HAP-1 (cell line): Measurements from ENCODE around the gene NOA1.
"Not testable (repeated sequence)": the region's sequence is repeated elsewhere in the genome, so short reads cannot be mapped to it uniquely, and the experiment has no call there.

Experiments
- DNase-seq, 2 experiments: peaks; one replicate each; pipeline ENCODE4 v3.0.0-alpha.2; 2016 to 2020; ENCODE audit warnings: low spot score in 2 of 2
- H3K27me3 ChIP-seq: fragments of 250-450 bp; sonication (Bioruptor Pico); 2 replicates; pipeline ENCODE4 v1.5.1; 2020; ENCODE audit warnings: low read depth, mild to moderate bottlenecking, moderate library complexity
- H3K36me3 ChIP-seq: fragments of 250-450 bp; sonication (Bioruptor Pico); replicated peaks from 2 replicates; pipeline ENCODE4 v1.5.1; 2020; ENCODE audit warnings: mild to moderate bottlenecking
- H3K4me1 ChIP-seq: fragments of 250-450 bp; sonication (Bioruptor Pico); 2 replicates; pipeline ENCODE4 v1.5.1; 2020; ENCODE audit warnings: mild to moderate bottlenecking
- H3K4me3 ChIP-seq: fragments of 250-450 bp; sonication (Bioruptor Pico); 2 replicates; pipeline ENCODE4 v1.5.1; 2020; ENCODE audit warnings: mild to moderate bottlenecking, moderate library complexity
- H3K9me3 ChIP-seq: fragments of 250-450 bp; sonication (Bioruptor Pico); 2 replicates; pipeline ENCODE4 v1.5.1; 2020; ENCODE audit warnings: mild to moderate bottlenecking, moderate library complexity
- in situ Hi-C: fragments of 300-500 bp; cut with MboI; formaldehyde crosslinking; loops from 3 replicates; pipeline ENCODE4 v1.14.3; 2020; ENCODE audit warnings: low sequenced_read_pairs, inconsistent platforms, mixed read lengths

NOA1 gene

DNA sequence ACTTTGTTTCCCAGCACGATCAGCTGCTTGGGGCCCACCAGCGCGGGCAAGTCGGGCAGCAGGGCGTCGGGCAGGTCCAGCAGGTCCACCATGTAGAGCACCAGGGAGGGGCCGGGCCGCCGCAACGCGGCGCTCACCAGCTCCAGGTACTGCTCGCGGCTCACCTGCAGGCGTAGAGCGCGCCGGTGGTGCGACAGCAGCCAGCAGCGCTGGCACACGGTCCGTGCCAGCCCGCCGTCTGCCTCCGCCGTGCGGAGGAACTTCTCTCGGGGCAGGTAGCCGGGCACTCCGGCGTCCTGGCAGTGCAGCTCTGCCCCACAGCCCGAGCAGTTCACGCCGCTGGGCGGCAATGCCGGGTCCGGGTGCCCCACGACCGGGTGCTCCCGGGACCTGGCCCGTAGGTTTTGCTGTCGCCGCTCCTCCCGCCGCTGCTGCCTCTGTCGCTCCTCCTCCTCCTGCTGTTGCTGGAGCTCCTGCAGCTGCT, 527 bp downstream of the NOA1 start:
- Histone ChIP-seq H3K9me3 (peaks cover 2% of the 10 kb centered on the region), H3K36me3 (peaks cover 29% of the 10 kb centered on the region), H3K27me3 (no peaks in the 10 kb centered on the region), H3K4me3 (peak overlapping the region; percentile 96), H3K4me1 (peaks cover 8% of the 10 kb centered on the region)
- in situ Hi-C loops = no loop called here
- DNase-seq = peak in 1 of 2 experiments; percentile 47

DNA sequence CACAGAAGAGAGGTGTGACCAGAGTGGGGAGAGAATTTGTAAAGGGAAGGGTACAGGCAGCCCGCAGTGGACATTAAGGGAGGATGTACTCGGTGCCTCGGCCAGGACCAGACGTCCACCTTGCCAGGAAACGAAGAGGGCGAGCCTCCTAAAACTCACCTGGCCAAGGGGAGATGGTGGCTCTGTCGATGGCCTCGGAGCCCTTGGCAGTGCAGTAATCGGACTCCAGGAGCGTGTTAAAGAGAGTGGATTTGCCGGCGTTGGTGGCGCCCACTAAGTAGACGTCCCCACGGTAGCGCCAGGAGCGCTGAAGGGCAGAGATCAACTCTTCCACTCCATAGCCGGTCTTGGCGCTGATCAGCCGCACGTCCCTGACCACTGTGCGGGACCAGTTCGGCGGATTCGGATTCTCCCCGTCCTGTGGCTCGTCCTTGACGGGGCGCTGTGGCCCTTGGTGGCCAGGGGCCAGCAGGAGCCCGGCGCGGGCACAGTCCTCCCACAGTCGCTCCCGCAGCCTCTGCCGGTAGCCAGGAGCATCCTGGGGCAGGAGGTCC, 1.0 kb downstream of the NOA1 start:
- DNase-seq = peak in 1 of 2 experiments; percentile 29
- Histone ChIP-seq H3K4me3 (peak overlapping the region; percentile 96), H3K4me1 (peaks cover 8% of the 10 kb centered on the region), H3K36me3 (peaks cover 33% of the 10 kb centered on the region), H3K27me3 (no peaks in the 10 kb centered on the region), H3K9me3 (peaks cover 2% of the 10 kb centered on the region)
- in situ Hi-C loops = no loop called here

DNA sequence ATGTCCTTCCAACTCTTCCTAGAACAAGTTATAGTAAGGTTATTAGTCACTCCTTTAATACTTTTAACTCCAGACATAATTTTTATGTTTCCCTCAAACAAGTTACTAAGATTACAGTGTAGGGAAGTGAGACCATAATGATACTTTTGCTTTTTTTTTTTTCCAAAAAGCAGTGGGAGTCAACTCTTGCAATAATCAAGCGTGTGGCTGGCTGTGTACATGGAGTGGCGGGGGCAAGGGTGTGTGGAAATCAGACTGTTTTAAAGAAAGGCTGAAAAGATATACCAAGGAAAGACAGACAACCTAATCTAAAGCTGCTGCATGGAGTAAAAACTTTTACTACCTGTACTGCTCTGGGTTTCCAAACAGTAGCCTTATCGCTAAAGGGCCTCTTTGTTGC, 4.1 kb downstream of the NOA1 start:
- H3K27me3 ChIP-seq = no peaks in the 10 kb centered on the region
- H3K4me1 ChIP-seq = no peaks in the 10 kb centered on the region; the same call in 1 of the 2 replicates
- H3K4me3 ChIP-seq = no peak overlapping the region
- no peak for DNase-seq
- peaks cover 59% of the 10 kb centered on the region for H3K36me3 ChIP-seq
- in situ Hi-C loops = no loop called here
- H3K9me3 ChIP-seq = peaks cover 2% of the 10 kb centered on the region

DNA sequence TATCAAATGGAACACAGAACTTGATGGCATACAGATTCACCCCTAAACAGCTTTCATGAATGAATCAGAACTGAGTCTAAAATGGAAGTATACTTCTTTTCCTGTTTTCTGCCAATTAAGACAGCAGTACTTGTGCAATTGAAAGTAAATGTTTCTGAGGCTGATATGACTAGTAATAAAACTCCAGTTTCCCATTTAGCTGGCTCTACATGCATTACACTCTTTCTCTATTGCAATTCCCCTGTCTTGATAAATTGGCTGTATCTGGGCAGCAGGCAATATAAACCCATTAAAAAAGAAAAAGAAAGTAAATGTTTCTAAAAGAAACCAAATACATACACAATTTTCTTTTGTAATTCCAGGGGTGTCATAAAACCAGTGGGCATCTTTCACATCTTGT, 4.6 kb downstream of the NOA1 start:
- H3K27me3 ChIP-seq = no peaks in the 10 kb centered on the region
- no peak overlapping the region for H3K4me3 ChIP-seq
- peaks cover 2% of the 10 kb centered on the region for H3K9me3 ChIP-seq
- peaks cover 64% of the 10 kb centered on the region for H3K36me3 ChIP-seq
- no peak for DNase-seq
- no peaks in the 10 kb centered on the region; the same call in 1 of the 2 replicates for H3K4me1 ChIP-seq
- in situ Hi-C loops = no loop called here

DNA sequence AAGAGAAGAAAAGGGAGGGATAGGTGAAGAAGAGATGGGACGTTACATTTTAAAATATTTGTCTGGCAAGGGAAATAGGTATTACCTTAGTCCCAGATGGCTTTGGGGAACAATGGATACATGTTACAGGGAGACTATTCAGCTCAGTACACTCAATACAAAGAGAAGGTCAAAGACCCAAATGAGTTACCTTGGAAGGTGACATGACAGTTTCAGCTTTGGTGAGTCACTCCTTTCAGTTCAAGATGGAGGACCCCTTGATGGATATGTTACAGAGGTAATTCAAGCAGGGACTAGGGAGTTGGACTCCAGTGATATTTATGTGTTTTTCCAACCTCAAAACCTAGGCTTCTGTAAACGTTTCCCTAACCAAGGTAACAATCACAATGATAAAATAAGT, 5.0 kb downstream of the NOA1 start:
- DNase-seq = no peak
- in situ Hi-C loops = no loop called here
- no peak overlapping the region for H3K4me3 ChIP-seq
- peaks cover 2% of the 10 kb centered on the region for H3K9me3 ChIP-seq
- H3K4me1 ChIP-seq = no peaks in the 10 kb centered on the region; the same call in 1 of the 2 replicates
- H3K36me3 ChIP-seq = peaks cover 68% of the 10 kb centered on the region
- H3K27me3 ChIP-seq = no peaks in the 10 kb centered on the region

DNA sequence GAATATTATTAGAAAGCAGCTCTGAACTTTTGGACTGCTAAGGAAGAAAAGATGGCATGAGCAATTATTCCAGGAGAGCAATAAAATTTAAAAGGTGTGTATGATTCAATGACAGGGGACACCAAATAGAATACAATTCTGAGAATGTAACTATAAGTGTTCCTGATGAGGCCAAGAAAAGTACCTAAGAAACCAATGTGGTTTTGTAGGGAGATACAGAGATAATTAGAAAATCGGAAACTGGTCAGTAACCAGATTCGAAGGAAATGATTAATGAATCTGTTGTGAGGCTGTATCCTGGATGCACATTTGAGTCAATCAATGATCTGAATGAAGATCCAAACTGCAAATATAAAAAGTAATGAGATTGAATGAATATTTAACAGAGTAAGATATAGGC, 6.0 kb downstream of the NOA1 start:
- in situ Hi-C loops = no loop called here
- H3K27me3 ChIP-seq = no peaks in the 10 kb centered on the region
- H3K4me1 ChIP-seq = no peaks in the 10 kb centered on the region; the same call in 1 of the 2 replicates
- H3K4me3 ChIP-seq = no peak overlapping the region
- H3K36me3 ChIP-seq = peaks cover 76% of the 10 kb centered on the region
- DNase-seq = no peak
- H3K9me3 ChIP-seq = peaks cover 2% of the 10 kb centered on the region

DNA sequence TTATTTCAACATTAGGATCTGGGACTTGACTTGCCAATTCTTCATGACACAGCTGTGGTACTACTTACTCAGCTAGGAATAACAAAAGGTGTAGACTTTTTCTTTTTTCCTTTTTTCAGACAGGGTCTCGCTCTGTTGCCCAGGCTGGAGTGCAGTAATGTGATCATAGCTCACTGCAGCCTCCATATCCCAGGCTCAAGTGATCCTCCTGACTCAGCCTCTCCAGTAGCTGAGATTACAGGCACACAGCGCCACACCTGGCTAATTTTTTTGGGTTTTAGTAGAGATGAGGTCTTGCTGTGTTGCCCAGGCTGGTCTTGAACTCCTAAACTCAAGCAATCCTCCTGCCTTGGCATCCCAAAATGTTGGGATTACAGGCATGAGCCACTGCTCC, 16.3 kb downstream of the NOA1 start:
- H3K36me3 ChIP-seq = peaks cover 32% of the 10 kb centered on the region
- no peaks in the 10 kb centered on the region for H3K4me1 ChIP-seq
- DNase-seq = no peak
- no peak overlapping the region for H3K4me3 ChIP-seq
- in situ Hi-C loops = no loop called here
- H3K9me3 ChIP-seq = no peaks in the 10 kb centered on the region
- H3K27me3 ChIP-seq = no peaks in the 10 kb centered on the region

DNA sequence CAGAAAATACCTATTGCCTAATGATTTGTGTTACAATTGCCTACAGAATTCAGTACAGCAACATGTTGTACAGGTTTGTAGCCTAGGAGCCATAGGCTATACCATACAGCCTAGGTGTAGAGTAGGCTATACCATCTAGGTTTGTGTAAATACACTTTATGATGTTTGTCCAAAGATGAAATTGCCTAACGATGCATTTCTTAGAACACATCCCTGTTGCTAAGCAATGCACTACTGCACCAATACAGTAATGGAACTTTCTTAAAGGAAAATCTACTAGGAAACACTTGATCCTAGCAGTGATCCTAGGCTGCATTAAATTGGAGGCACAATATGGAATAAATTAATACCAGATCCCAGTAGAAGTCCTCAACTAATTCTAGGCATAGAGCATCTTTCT, 18.3 kb downstream of the NOA1 start:
- in situ Hi-C loops = no loop called here

DNA sequence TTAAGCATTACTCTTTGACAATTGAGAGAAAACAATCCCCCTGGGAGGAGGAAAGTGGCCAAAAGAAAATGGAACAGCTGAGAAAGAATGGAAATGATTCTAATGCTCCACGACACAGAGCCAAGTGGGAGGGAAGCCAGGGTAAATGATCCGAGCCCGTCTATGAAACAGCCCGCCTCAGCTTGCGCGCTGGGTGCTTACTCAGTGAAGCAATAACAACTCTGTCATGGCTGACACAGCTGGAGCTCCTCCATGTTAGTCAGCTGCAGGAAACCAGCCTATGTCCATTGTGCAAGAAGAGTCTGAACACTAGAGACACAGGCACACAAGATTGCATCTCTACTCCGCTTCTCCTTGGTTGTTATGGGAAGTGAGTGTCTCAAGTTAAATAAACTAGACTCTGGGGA, 19.3 kb downstream of the NOA1 start:
- no peaks in the 10 kb centered on the region for H3K27me3 ChIP-seq
- DNase-seq = no peak
- H3K36me3 ChIP-seq = peaks cover 17% of the 10 kb centered on the region
- no peaks in the 10 kb centered on the region for H3K9me3 ChIP-seq
- peaks cover 2% of the 10 kb centered on the region; the same call in 1 of the 2 replicates for H3K4me1 ChIP-seq
- H3K4me3 ChIP-seq = no peak overlapping the region
- in situ Hi-C loops = no loop called here

More for the DNA sequence above, 18.3 kb downstream of the NOA1 start:
- Histone ChIP-seq H3K4me3 (no peak overlapping the region), H3K36me3 (peaks cover 23% of the 10 kb centered on the region), H3K4me1 (peaks cover 2% of the 10 kb centered on the region; the same call in 1 of the 2 replicates), H3K27me3 (no peaks in the 10 kb centered on the region), H3K9me3 (no peaks in the 10 kb centered on the region)
- no peak for DNase-seq

DNA sequence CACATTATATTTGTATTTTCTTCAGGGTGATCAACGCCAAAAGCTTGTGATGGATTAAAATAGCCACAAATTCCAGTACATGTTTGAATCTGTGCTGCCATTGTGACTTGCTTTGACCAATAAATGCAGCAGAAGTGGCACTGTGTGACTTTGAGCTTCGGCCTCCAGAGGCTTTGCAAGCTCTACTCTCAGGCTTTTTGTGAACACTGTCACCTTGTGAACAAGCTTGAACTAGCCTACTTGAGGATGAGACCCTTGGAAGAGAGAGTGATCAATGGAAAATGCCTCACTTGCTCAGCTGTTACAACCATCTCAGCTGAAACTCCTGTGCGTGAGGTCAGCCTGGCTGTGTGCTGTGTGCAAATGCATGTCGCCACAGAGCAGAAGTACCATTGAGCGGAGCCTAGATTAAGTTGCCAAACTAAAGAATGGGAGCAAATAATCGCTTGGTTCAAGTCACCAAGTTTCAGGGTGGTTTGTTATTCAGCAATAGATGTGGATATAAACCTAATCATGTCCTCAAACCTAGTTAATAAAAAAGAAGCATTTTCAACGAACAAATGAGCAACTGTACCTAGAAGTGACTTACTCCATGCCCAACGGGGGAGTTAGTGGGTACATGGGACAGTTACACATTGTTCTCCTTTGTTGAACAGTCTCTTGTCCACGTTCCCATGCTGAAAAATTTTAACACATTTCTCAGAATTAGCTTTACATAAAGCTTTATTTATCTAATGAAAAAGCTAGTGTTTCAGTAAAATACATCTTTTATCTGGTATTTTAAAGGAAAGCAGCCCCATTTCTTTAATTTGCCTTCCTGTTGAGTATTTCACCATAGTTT, 23.5 kb downstream of the NOA1 start:
- Histone ChIP-seq H3K4me1 (peaks cover 2% of the 10 kb centered on the region; the same call in 1 of the 2 replicates), H3K36me3 (no peaks in the 10 kb centered on the region), H3K27me3 (no peaks in the 10 kb centered on the region), H3K4me3 (no peak overlapping the region), H3K9me3 (no peaks in the 10 kb centered on the region)
- no peak for DNase-seq
- in situ Hi-C loops = no loop called here

DNA sequence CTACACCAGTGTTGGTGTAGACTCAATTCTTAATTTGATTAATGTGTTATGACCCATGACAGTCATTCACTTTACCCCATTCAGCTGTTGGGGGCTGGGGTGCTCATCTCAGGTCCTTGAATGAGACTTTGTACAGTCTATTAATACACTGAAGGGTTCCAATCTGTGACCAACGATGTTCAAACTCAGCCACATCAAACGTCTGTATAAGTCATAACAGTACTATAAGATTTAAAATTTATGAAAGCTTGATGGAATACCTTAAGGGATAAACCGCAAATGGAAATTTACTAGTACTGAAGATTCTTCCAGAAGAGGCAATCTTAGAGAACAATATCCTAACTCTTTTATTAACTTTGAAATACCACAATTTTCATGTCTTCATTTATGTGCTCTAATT, 36.0 kb downstream of the NOA1 start:
- Histone ChIP-seq H3K36me3 (peaks cover 3% of the 10 kb centered on the region; the same call in 1 of the 2 replicates), H3K9me3 (no peaks in the 10 kb centered on the region), H3K4me1 (no peaks in the 10 kb centered on the region), H3K4me3 (no peak overlapping the region), H3K27me3 (no peaks in the 10 kb centered on the region)
- in situ Hi-C loops = no loop called here
- no peak for DNase-seq

DNA sequence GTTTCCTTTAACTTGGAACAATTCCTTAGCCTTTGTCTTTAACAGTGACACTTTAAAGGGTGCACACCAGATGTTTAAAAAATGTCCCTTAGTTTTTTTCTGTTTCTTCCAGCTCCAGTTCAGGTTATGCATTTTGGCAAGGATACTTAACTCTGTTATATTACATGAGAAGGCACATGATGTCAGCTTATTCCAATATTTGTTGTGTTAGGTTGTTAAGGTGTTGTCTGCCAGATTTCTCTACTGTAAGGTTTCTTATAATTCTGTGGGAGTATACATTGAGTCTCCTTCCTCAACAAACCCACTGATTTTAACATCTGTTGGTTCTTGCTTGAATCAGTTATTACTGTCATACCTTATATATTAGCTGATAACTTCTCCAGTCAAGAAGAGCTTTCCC, 36.4 kb downstream of the NOA1 start:
- Histone ChIP-seq H3K27me3 (no peaks in the 10 kb centered on the region), H3K36me3 (peaks cover 3% of the 10 kb centered on the region; the same call in 1 of the 2 replicates), H3K9me3 (no peaks in the 10 kb centered on the region), H3K4me3 (no peak overlapping the region), H3K4me1 (no peaks in the 10 kb centered on the region)
- in situ Hi-C loops = no loop called here
- no peak for DNase-seq

DNA sequence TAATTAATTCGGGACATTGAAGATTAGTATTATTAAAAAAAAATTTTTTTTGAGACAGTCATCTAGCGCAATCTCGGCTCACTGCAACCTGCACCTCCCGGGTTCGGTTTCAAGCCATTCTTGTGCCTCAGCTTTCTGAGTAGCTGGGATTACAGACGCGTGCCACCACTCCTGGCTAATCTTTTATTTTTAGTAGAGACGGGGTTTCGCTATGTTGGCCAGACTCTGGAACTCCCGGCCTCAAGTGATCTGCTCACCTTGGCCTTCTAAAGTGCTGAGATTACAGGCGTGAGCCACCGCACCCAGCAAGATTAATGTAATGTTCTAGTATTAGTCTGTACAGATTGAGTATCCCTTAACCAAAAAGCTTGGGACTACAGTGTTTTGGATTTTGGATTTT, 37.0 kb downstream of the NOA1 start:
- Histone ChIP-seq H3K9me3 (no peaks in the 10 kb centered on the region), H3K4me1 (no peaks in the 10 kb centered on the region), H3K4me3 (no peak overlapping the region), H3K36me3 (peaks cover 3% of the 10 kb centered on the region), H3K27me3 (no peaks in the 10 kb centered on the region)
- in situ Hi-C loops = no loop called here
- no peak for DNase-seq

DNA sequence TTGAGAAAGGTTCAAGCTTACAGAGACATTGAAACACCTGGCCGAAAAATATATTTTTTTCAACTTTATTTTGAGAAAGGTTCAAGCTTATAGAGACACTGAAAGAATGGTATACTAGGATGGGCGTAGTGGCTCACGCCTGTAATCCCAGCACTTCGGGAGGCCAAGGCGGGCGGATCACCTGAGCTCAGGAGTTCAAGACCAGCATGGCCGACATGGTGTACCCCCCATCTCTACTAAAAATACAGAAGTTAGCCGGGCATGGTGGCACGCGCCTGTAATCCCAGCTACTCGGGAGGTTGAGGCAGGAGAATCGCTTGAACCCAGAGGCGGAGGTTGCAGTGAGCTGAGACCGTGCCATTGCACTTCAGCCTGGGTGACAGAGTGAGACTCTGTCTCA, 37.6 kb downstream of the NOA1 start:
- H3K27me3 ChIP-seq, DNase-seq, H3K9me3 ChIP-seq, H3K36me3 ChIP-seq, H3K4me3 ChIP-seq, H3K4me1 ChIP-seq, in situ Hi-C loops: not testable (repeated sequence)
